ENCODE results near the gene ADIRF. TPM values are rescaled to one million over a fixed set of nuclear protein-coding genes. Genes with fewer than 3 reads are reported as not detected.
"Not testable (repeated sequence)": the region's sequence is repeated elsewhere in the genome, so short reads cannot be mapped to it uniquely, and the experiment has no call there.

The ADIRF gene
- total RNA-seq, 4 donors from 2014 or later: 504 to 829 (median 668) TPM

DNA sequence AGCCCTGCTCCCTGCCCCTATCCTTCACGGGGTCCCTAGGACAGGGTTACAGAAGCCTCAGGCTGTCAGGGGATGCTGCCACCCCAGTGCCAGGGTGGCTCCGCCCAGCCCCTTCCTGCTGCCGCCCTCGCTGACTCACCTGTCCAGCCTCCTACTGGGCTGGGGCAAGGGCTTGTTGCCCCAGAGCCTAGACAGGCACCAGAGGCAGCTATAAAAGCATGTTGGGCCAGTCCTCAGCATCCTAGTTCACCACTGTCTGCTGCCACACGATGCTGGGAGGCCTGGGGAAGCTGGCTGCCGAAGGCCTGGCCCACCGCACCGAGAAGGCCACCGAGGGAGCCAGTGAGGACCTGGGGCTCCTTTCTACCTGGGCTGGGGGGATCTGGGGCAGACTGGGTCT lies 51.8 kb downstream of the ADIRF start, which contains the start of gene FAM25A:
Gene FAM25A (plus strand): TSS at position 239 of the 400 bp plus-strand sequence. CDS start 31 bp downstream, at position 270.
- not testable (repeated sequence) for ATAC-seq (ENCODE audit: low FRiP score); DNase-seq (ENCODE audit: low spot score)

Small RNA genes within 50 kb of the gene (small RNA-seq; reads per million reads assigned to genes)
- gene BMS1P3: not detected
- not detected for gene FAM25A

Other genes starting within 250 kb of the ADIRF start
- 10 to 100 TPM; 26.5 to 44.9 (median 37.1) TPM for gene BMPR1A, start 211.9 kb upstream of the ADIRF start, total RNA-seq
- gene MMRN2, start 10.9 kb upstream of the ADIRF start, total RNA-seq: 100 to 1,000 TPM in 1 of 4 donors, 10 to 100 TPM in 3; 29.3 to 148 (median 78.2) TPM
- 100 to 1,000 TPM in 3 of 4 donors, 10 to 100 TPM in 1; 70.9 to 252 (median 180) TPM for gene SNCG, start 9.9 kb upstream of the ADIRF start, total RNA-seq
- gene FAM25A, start 51.8 kb downstream of the ADIRF start, total RNA-seq: not detected
- gene GLUD1, start 126.4 kb downstream of the ADIRF start, total RNA-seq: 100 to 1,000 TPM; 140 to 171 (median 157) TPM
- gene SHLD2, start 126.7 kb downstream of the ADIRF start, total RNA-seq: 10 to 100 TPM; 26.8 to 34.1 (median 30.9) TPM

All from omental fat pad (tissue), 4 donors.